PC-9 (cell line): Measurements from ENCODE around the gene SLC8A1.

Experiments used
- EZH2 ChIP-seq: fragments of 200-600 bp; sonication (generic); IDR thresholded peaks from 2 replicates; pipeline ENCODE4 v1.8.0; 2017; ENCODE audit warnings: antibody characterized with exemption, low read depth
- TF ChIP-seq, protein P1 (sequence below): fragments of 200-600 bp; sonication (generic); conservative IDR thresholded peaks from 2 replicates; pipeline ENCODE4 v1.6.1; 2017; ENCODE audit warnings: mixed run types, antibody characterized with exemption, mild to moderate bottlenecking, moderate library complexity

DNA sequence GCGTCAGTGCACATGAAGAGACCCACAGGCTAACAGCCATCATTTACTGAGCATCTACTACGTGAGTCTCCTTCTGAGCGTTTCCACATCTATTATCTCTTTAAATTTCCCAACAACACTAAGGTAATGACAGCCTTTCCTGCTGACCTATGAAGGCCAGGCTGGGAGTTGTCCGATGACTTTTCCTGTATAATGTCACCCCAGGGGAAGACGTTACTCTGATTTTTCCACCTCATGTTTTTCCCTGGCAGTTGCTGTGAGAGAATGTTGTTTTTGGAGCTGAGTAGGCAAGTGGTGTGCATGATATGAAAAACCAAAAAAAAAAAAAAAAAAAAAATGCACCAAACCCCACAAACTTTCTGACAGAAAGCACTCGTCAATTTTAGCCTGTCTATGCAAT is 207.6 kb downstream of the SLC8A1 start:
- TF ChIP-seq, protein P1, sequence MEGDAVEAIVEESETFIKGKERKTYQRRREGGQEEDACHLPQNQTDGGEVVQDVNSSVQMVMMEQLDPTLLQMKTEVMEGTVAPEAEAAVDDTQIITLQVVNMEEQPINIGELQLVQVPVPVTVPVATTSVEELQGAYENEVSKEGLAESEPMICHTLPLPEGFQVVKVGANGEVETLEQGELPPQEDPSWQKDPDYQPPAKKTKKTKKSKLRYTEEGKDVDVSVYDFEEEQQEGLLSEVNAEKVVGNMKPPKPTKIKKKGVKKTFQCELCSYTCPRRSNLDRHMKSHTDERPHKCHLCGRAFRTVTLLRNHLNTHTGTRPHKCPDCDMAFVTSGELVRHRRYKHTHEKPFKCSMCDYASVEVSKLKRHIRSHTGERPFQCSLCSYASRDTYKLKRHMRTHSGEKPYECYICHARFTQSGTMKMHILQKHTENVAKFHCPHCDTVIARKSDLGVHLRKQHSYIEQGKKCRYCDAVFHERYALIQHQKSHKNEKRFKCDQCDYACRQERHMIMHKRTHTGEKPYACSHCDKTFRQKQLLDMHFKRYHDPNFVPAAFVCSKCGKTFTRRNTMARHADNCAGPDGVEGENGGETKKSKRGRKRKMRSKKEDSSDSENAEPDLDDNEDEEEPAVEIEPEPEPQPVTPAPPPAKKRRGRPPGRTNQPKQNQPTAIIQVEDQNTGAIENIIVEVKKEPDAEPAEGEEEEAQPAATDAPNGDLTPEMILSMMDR, result no peak
- TF ChIP-seq EZH2, result no peak
